Right lobe of liver (tissue), 4 donors: ENCODE results near the gene FOXRED1.
A peak's percentile ranks its signal among the peaks of the same experiment; 100 is the strongest.

Experiments
- CTCF ChIP-seq, 4 donors: fragments of 200-600 bp in 3 of 4; fragments of 450-650 bp in 1 of 4; IDR thresholded peaks; one replicate each; pipeline versions ENCODE4 v1.5.1 to v1.8.0; 2016 to 2022; ENCODE audit warnings: antibody characterized with exemption in 4 of 4, mild to moderate bottlenecking in 2 of 4
- POLR2A ChIP-seq: fragments of 450-650 bp; IDR thresholded peaks from one replicate; pipeline ENCODE4 v1.6.1; 2017; ENCODE audit warnings: antibody characterized with exemption, mild to moderate bottlenecking
- donor health status: DM: no; HTN: no; CAD: no.
- donor health status: DM: no; HTN: no; CAD: no.
- donor health status: DM: no; HTN: yes; CAD: no.

GRCh38 chr11:126268708-126269579 is at the start of gene FOXRED1, which contains the start of gene SRPRA:
- TF ChIP-seq POLR2A (peak; percentile 88), CTCF (IDR thresholded peaks at IDR 0.05) (no peak)
